Stimulated activated CD4-positive, alpha-beta T cell treated with anti-CD3 and anti-CD28 coated beads, Interleukin-1b, Interleukin-23, amount 100 ng/mL, for 24 hours (primary cell): ENCODE measurements around the gene KCTD16.

Experiments
- DNase-seq, 4 experiments: peaks; one replicate each; pipeline ENCODE4 v3.0.0-alpha.2; 2020; ENCODE audit warnings: low read depth in 4 of 4, low spot score in 1 of 4

The KCTD16 gene

GRCh38 chr5:144281784-144282183 lies 111.1 kb downstream of the KCTD16 start:
- no peak for DNase-seq

DNA sequence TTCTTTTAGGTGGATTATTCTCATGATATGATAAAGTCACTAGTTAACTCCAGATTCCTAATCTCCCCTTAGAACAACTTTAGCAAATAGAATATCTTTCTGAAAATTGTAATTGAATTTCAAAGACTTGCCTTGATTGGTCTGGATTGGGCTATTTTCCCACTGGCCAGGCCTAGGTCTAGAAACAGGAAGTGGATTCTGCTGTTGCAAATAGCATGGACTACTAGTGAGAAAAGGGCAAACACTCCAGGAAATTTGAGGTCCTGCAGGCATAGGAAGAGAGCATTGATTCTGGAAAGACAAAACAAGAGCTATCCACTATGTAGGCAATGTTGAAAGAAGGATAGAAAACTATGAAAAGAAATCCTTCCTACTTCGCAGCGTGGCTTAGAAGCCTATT lies 113.4 kb downstream of the KCTD16 start:
- no peak for DNase-seq

GRCh38 chr5:144284931-144285502 lies 114.3 kb downstream of the KCTD16 start:
- no peak for DNase-seq

GRCh38 chr5:144289277-144289676 lies 118.6 kb downstream of the KCTD16 start:
- DNase-seq, result no peak

DNA sequence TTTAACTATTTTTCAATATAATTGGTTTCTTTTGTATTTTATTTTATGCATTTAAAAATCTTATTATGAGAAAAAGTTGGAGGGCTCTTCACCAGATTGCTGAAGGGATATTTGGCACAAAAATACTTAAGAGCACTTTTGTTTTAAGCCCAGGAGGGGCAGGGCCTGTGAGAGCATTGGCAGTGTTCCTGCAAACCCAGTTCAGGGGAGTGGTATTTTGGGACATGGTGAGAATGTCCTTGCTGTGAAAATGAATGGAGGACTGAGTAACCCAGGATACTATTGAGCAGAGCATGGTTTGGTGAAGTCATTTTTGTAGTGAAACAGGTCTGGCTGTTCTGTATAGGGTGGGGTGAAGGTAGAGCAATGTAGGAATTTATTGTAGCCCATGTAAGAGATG lies 121.4 kb downstream of the KCTD16 start:
- DNase-seq, result no peak

GRCh38 chr5:144295284-144295683 lies 124.6 kb downstream of the KCTD16 start:
- no peak for DNase-seq

DNA sequence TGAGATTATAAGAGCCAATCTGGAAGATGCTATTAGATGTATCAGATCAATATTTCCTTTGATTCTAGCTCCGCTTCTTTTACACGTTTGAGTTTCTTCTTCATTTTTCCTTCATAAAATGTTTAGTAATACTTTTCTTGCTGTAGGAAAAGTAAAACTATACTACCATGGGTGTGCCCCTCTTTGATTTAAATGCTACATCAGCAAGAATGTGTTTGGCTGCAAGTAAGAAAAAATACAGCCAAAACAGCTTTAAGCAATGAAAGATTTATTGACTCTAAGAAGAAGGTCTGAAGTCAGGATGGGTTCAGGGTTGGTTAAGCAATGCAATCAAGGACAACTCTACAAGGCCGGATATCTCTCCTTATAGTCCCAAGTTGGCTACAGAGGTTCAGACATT lies 126.4 kb downstream of the KCTD16 start:
- no peak for DNase-seq

- no peak for DNase-seq
Measured at GRCh38 chr5:144298658-144299057, 128.0 kb downstream of the KCTD16 start.

GRCh38 chr5:144304688-144305087 lies 134.0 kb downstream of the KCTD16 start:
- no peak for DNase-seq

- no peak for DNase-seq
Measured at GRCh38 chr5:144307736-144308135, 137.1 kb downstream of the KCTD16 start.

DNA sequence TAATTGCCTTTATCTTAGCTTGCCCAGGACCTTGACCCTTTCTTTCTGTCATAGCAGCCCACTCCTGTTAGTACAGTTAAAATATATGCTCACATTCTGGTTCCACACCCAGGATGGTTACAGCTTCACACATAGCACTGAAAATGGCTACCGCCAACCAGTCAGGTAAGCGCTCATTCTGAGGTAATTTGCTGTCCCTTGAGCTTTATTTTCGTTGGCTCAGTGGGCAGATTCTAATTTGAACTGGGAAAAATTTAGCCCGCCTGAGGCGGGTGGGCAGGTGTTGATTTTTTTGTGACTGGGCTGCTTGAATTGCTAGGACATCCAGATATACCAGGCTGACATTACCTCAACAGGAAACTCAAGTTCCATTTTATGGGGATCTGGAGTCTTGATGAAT lies 137.5 kb downstream of the KCTD16 start:
- DNase-seq, result no peak

GRCh38 chr5:144308906-144309670 lies 138.4 kb downstream of the KCTD16 start:
- no peak for DNase-seq

- no peak for DNase-seq
Measured at GRCh38 chr5:144310621-144311020, 139.9 kb downstream of the KCTD16 start.

GRCh38 chr5:144313147-144313726 lies 142.6 kb downstream of the KCTD16 start:
- no peak for DNase-seq

DNA sequence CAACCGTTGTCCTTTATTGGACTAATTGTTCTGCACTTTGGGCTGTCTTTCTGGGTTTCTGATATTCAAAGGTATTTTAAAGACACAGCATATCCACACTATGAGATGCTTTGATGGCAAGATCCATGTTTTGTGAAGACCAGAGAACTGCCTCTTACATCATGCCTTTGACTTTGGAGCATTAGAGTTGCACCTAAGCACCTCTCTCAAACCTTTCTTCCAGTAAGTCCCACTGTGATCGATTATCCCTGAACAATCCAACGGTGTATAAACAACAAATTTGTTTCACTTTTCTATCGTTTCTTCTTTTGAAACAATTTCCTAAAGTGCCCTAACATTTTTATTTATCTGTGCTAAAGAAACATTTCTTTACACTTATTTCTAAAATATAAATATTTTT lies 144.4 kb downstream of the KCTD16 start:
- no peak for DNase-seq

GRCh38 chr5:144315994-144316634 lies 145.4 kb downstream of the KCTD16 start:
- no peak for DNase-seq

- DNase-seq, result no peak
Measured at GRCh38 chr5:144318011-144318410, 147.3 kb downstream of the KCTD16 start.

- DNase-seq, result no peak
Measured at GRCh38 chr5:144318460-144318859, 147.8 kb downstream of the KCTD16 start.

GRCh38 chr5:144323181-144323580 lies 152.5 kb downstream of the KCTD16 start:
- DNase-seq, result no peak

DNA sequence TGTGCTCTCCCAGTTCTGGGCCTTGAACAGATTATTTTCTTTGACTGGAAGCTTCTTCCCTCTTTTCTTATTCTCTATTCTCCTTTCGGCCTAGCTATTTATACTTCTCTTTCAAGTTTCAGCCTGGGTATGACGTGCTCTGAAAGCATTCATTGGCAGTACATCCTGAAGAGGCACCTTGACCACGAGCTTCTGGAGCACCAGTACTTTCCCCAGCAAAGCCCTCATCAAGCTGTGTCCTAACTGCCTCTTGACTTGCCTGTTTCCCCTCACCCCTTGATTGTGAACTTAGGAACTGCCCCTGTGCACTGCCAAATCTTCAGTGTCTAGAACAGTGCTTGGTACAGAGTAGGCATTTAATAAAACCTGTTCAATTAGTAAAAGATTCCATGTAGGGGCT lies 154.9 kb downstream of the KCTD16 start:
- no peak for DNase-seq

GRCh38 chr5:144328494-144328893 lies 157.8 kb downstream of the KCTD16 start:
- DNase-seq, result no peak

DNA sequence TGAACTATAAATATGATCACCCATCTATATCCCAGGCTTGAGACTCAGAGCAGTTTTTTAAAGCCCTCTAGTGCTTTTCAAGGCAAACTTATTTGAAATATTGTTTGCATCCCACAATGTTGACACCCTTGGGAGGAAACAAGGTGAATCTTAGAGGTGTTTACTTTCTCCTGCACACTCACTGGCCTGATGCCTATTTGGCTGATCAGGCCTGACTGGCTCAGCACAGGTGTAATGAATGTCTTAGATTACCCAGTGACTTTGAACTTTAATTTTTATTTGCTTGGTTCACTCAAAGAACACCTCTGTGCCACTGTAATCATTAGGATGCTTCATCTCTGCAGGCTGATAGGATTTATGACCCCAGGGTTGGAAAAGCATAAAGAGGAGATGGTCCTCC lies 158.3 kb downstream of the KCTD16 start:
- no peak for DNase-seq
